ENCODE measurements around the gene KLHL41. TPM values are rescaled to one million over a fixed set of nuclear protein-coding genes. Genes with fewer than 3 reads are reported as not detected.

Gene KLHL41
- total RNA-seq, 4 donors from 2014 or later = 0.65 to 0.85 (median 0.66) TPM; not detected in 1

DNA sequence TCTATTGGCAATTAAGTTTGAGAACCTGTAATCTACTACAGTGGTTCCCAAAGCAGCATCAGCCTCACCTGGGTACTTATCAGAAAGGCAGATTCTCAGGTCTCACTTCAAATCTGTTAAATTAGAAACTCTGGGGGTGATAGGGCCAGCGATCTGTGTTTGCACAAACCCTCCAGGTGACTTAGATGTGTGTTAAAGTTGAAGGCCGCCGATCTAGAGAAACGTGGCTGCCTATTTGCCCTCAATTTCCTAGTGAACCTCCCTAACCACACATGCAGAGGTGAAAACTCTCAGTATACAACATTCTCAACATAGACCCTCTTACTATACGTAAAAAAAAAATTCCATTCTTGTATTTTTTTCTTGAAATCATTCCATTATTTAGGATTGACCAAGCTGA, 14.2 kb downstream of the KLHL41 start:
- TF ChIP-seq CTCF (IDR thresholded peaks at IDR 0.05; ENCODE audit: low read depth) = no peak

GRCh38 chr2:169525434-169525833, 15.9 kb downstream of the KLHL41 start:
- no peak for TF ChIP-seq CTCF (IDR thresholded peaks at IDR 0.05; ENCODE audit: low read depth)

DNA sequence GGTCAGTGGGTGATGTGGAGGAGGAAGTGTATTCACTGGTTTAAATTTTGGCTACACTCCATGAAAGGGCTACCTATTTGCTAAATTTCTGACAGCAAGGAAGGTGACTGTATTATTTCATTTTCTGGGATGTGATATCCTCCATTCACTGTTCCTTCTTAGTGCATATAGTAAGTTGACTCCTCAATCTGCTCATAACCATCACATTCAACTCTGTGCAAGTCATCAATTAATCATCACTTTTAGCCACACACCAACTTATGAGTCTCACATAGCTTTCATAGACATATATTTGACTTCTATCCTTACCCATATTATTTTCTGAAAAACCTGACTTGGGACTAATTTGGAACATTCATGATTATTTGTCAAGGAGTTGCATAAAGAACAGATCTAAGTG, 16.9 kb downstream of the KLHL41 start:
- TF ChIP-seq CTCF (IDR thresholded peaks at IDR 0.05; ENCODE audit: low read depth) = no peak

DNA sequence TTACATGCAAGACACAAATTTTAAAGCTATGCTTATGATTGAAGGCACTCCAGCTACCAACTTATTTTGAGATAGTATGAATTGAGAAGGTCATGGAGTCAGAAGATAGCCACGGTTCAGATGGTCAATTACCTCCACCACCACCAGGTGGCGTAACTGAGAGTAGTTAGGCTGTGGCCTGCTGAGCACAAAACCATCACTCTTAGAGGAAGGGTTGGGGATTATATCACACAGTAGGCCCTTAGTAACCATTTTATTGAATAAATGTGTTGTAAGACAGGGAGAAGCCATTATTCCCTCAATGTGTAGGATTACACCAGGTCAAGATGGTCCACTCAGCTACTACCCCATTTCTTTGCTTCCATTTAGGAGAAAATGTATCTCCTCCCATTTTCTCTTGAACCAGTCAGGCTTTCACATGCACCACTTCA, 18.8 kb downstream of the KLHL41 start:
- TF ChIP-seq CTCF (IDR thresholded peaks at IDR 0.05; ENCODE audit: low read depth) = no peak

GRCh38 chr2:169540146-169540545, 30.6 kb downstream of the KLHL41 start:
- TF ChIP-seq CTCF (IDR thresholded peaks at IDR 0.05; ENCODE audit: low read depth) = no peak

- TF ChIP-seq CTCF (IDR thresholded peaks at IDR 0.05; ENCODE audit: low read depth) = no peak
These were observed 32.9 kb downstream of the KLHL41 start for GRCh38 chr2:169542433-169542832.

GRCh38 chr2:169546756-169547155, 37.3 kb downstream of the KLHL41 start:
- no peak for TF ChIP-seq CTCF (IDR thresholded peaks at IDR 0.05; ENCODE audit: low read depth)

Data from subcutaneous adipose tissue (tissue), 4 donors.